PC-9 (cell line): ENCODE measurements around the gene NAV3. TPM values are rescaled to one million over a fixed set of nuclear protein-coding genes. Genes with fewer than 3 reads are reported as not detected.
"Not testable (repeated sequence)": the region's sequence is repeated elsewhere in the genome, so short reads cannot be mapped to it uniquely, and the experiment has no call there.

ENCODE experiments used
- BruUV-seq: library from RNA; stranded (reverse); fragments of 400-500 nt; replicated peaks from 2 replicates; lab custom pipeline; 2021; lab: Mats Ljungman, UMichigan
- CTCF ChIA-PET: fragments of 300-600 bp; sonication (Branson Sonifier 250); formaldehyde crosslinking; loops from one replicate; lab custom pipeline; 2022; ENCODE audit warnings: antibody characterized with exemption; lab: Charles Lee
- POLR2A ChIA-PET: fragments of 300-600 bp; sonication (Branson Sonifier 250); formaldehyde crosslinking; loops from one replicate; lab custom pipeline; 2022; ENCODE audit warnings: antibody characterized with exemption; ENCODE audit not compliant: unreplicated experiment; lab: Charles Lee
- DNase-seq, 2 experiments: peaks; one replicate each; pipeline versions ENCODE4 v3.0.0 to v3.0.0-alpha.2; 2015 to 2022; ENCODE audit warnings: mixed read lengths in 1 of 2
- H2AFZ ChIP-seq: fragments of 200-600 bp; sonication (generic); 2 replicates; pipeline ENCODE4 v1.8.1; 2017; ENCODE audit warnings: antibody characterized with exemption
- H3F3A ChIP-seq: fragments of 200-600 bp; sonication (generic); 2 replicates; pipeline ENCODE4 v1.8.1; 2017; ENCODE audit warnings: antibody characterized with exemption, mild to moderate bottlenecking, low read depth; ENCODE audit not compliant: insufficient read depth
- H3K27ac ChIP-seq: fragments of 200-600 bp; sonication (generic); 2 replicates; pipeline ENCODE4 v1.6.1; 2016; ENCODE audit warnings: mixed run types
- H3K27me3 ChIP-seq: fragments of 200-600 bp; sonication (generic); 2 replicates; pipeline ENCODE4 v1.6.1; 2016; ENCODE audit warnings: low read depth, mixed run types; ENCODE audit not compliant: insufficient read depth
- H3K36me3 ChIP-seq: fragments of 200-600 bp; sonication (generic); 2 replicates; pipeline ENCODE4 v1.6.1; 2016; ENCODE audit warnings: low read depth, mixed run types
- H3K4me1 ChIP-seq: fragments of 200-600 bp; sonication (generic); replicated peaks from 2 replicates; pipeline ENCODE4 v1.6.1; 2016; ENCODE audit warnings: mixed run types; ENCODE audit not compliant: insufficient read depth
- H3K4me2 ChIP-seq: fragments of 200-600 bp; sonication (generic); 2 replicates; pipeline ENCODE4 v1.6.1; 2017; ENCODE audit warnings: mixed run types
- H3K4me3 ChIP-seq: fragments of 200-600 bp; sonication (generic); 2 replicates; pipeline ENCODE4 v1.6.1; 2016; ENCODE audit warnings: mixed run types
- H3K79me2 ChIP-seq: fragments of 200-600 bp; sonication (generic); 2 replicates; pipeline ENCODE4 v1.6.1; 2017; ENCODE audit warnings: low read depth, mixed run types
- H3K9me2 ChIP-seq: fragments of 200-600 bp; sonication (generic); 2 replicates; pipeline ENCODE4 v1.8.1; 2017; ENCODE audit warnings: mild to moderate bottlenecking; ENCODE audit not compliant: insufficient read depth
- H3K9me3 ChIP-seq: fragments of 200-600 bp; sonication (generic); 2 replicates; pipeline ENCODE4 v1.8.1; 2016; ENCODE audit warnings: low read depth; ENCODE audit not compliant: insufficient read depth
- H4K20me1 ChIP-seq: fragments of 200-600 bp; sonication (generic); 2 replicates; pipeline ENCODE4 v1.8.1; 2017; ENCODE audit not compliant: insufficient read depth
- CTCF ChIP-seq: fragments of 200-600 bp; sonication (generic); conservative IDR thresholded peaks from 2 replicates; pipeline ENCODE4 v1.6.1; 2017; ENCODE audit warnings: mixed run types, antibody characterized with exemption, mild to moderate bottlenecking, moderate library complexity
- EZH2 ChIP-seq: fragments of 200-600 bp; sonication (generic); IDR thresholded peaks from 2 replicates; pipeline ENCODE4 v1.8.0; 2017; ENCODE audit warnings: antibody characterized with exemption, low read depth
- intact Hi-C: fragments of 100-400 bp; cut with micrococcal nuclease; formaldehyde crosslinking; loops from one replicate; pipeline ENCODE4 v1.10.0; 2022; ENCODE audit not compliant: unreplicated experiment
- total RNA-seq: library from RNA; stranded (reverse); gene quantifications from 2 replicates; pipeline ENCODE4 v1.2.3, GENCODE V29; 2021

NAV3 gene
- total RNA-seq, 1 experiment from 2014 or later = 13.6 TPM

- H3K4me3 ChIP-seq = no peak overlapping the region
- H4K20me1 ChIP-seq = no peaks in the 10 kb centered on the region
- TF ChIP-seq CTCF = no peak
- no peak for TF ChIP-seq EZH2
- no peaks in the 10 kb centered on the region for H3F3A ChIP-seq
- no peaks in the 10 kb centered on the region for H3K4me1 ChIP-seq
- no TSS peak for BruUV-seq
- ChIA-PET CTCF (no interaction called here), POLR2A (no interaction called here)
- H3K9me3 ChIP-seq = no peaks in the 10 kb centered on the region
- intact Hi-C loops = no loop called here
- H3K79me2 ChIP-seq = no peaks in the 10 kb centered on the region
- no peaks in the 10 kb centered on the region for H3K27me3 ChIP-seq
- no peaks in the 10 kb centered on the region for H3K9me2 ChIP-seq
- H3K4me2 ChIP-seq = no peak overlapping the region
- DNase-seq = no peak
- H2AFZ ChIP-seq = no peak overlapping the region
- H3K36me3 ChIP-seq = no peaks in the 10 kb centered on the region
- H3K27ac ChIP-seq = no peak overlapping the region
These were observed 418.9 kb downstream of the NAV3 start for GRCh38 chr12:78249578-78249977.

GRCh38 chr12:78257662-78258061 is 427.0 kb downstream of the NAV3 start:
- CTCF ChIA-PET, H3K9me2 ChIP-seq, intact Hi-C loops: not testable (repeated sequence)

GRCh38 chr12:78260976-78261375 is 430.3 kb downstream of the NAV3 start:
- POLR2A ChIA-PET = no interaction called here
- TF ChIP-seq EZH2 = no peak
- no peak for TF ChIP-seq CTCF
- Histone ChIP-seq H3K36me3 (no peaks in the 10 kb centered on the region), H3F3A (no peaks in the 10 kb centered on the region), H3K4me2 (no peak overlapping the region), H3K27ac (no peak overlapping the region), H3K79me2 (no peaks in the 10 kb centered on the region), H4K20me1 (no peaks in the 10 kb centered on the region), H2AFZ (no peak overlapping the region), H3K4me3 (no peak overlapping the region), H3K27me3 (no peaks in the 10 kb centered on the region), H3K9me2 (no peaks in the 10 kb centered on the region), H3K9me3 (0 out of 2 replicates have a peak, but pooled peaks cover 3% of the 10 kb centered on the region), H3K4me1 (no peaks in the 10 kb centered on the region)
- CTCF ChIA-PET = no interaction called here
- no TSS peak for BruUV-seq
- intact Hi-C loops = no loop called here
- DNase-seq = no peak

More at GRCh38 chr12:78257662-78258061, 427.0 kb downstream of the NAV3 start:
- H3K27me3 ChIP-seq, H2AFZ ChIP-seq, H3K4me3 ChIP-seq, DNase-seq, H3K4me2 ChIP-seq, POLR2A ChIA-PET, H3K27ac ChIP-seq, H4K20me1 ChIP-seq, H3K79me2 ChIP-seq, H3K9me3 ChIP-seq, H3F3A ChIP-seq, BruUV-seq, H3K36me3 ChIP-seq, H3K4me1 ChIP-seq: not testable (repeated sequence)

- Histone ChIP-seq H3K4me3 (no peak overlapping the region), H4K20me1 (no peaks in the 10 kb centered on the region), H3K36me3 (no peaks in the 10 kb centered on the region), H3K9me2 (no peaks in the 10 kb centered on the region; the same call in 1 of the 2 replicates), H2AFZ (peak overlapping the region; percentile 62), H3K27me3 (no peaks in the 10 kb centered on the region), H3K4me1 (no peaks in the 10 kb centered on the region), H3F3A (no peaks in the 10 kb centered on the region), H3K9me3 (0 out of 2 replicates have a peak, but pooled peaks cover 3% of the 10 kb centered on the region), H3K79me2 (no peaks in the 10 kb centered on the region), H3K27ac (no peak overlapping the region), H3K4me2 (no peak overlapping the region)
- BruUV-seq = no TSS peak
- intact Hi-C loops = no loop called here
- ChIA-PET CTCF (no interaction called here), POLR2A (no interaction called here)
- DNase-seq = no peak
- TF ChIP-seq CTCF (no peak), EZH2 (no peak)
These were observed 431.2 kb downstream of the NAV3 start for GRCh38 chr12:78261901-78262300.
